Activated naive CD4-positive, alpha-beta T cell treated with anti-CD3 and anti-CD28 coated beads, Interleukin-2, amount 50 U/mL, for 16 hours (primary cell): ENCODE data around the gene MPEG1.
A peak's percentile ranks its signal among the peaks of the same experiment; 100 is the strongest.

Experiments used
- DNase-seq: peaks from one replicate; pipeline ENCODE4 v3.0.0-alpha.2; 2020

Gene MPEG1

DNA sequence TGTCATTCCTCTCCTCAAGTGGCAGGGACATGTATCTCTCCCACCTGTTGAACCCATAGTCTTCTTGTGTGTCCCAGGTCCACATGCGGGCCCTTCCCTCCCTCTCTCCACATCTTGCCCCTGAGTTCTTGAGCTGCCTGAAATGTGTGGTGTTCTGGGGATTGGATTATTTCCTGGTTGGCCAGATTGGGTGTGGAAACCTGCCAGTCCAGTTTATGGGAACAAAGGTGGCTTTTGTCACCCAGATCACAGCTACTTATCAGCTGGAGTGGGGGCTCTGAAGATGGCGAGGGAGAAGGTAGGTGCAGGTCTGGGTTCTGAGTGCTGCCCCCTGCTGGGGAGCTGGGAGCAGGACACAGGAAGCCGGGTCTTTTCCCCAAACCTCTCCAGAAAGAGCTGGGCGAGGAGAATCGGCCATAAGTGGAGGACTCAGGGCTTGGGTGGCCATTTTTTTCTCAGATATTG, 26.6 kb downstream of the MPEG1 start:
- DNase-seq = peak; percentile 53

DNA sequence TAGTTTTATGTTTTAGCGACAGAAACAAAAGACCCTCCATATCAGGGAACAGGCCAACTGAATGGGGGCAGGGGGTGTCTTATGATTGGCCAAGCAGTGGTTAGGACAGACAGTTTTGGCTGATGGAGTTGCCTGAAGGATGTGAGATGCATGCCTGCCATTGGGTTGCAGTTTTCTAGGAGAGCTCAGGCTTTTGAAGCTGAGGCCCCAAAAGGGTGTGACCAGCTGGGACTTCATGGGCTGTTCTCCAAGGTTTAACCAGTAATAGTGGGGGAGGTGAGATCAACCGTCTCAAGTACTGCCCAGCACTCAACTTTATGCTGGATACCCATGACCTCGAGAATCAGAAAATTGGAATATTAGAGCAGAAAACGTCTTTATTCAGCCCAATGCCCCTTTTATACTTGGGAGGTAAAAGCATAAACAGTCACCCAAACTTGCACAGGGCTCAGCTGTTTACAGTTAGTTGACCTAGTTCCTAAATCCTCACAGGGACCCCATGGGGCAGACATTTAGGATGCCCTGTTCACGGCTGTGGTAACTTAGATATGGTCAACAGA, 27.3 kb downstream of the MPEG1 start:
- DNase-seq = no peak

DNA sequence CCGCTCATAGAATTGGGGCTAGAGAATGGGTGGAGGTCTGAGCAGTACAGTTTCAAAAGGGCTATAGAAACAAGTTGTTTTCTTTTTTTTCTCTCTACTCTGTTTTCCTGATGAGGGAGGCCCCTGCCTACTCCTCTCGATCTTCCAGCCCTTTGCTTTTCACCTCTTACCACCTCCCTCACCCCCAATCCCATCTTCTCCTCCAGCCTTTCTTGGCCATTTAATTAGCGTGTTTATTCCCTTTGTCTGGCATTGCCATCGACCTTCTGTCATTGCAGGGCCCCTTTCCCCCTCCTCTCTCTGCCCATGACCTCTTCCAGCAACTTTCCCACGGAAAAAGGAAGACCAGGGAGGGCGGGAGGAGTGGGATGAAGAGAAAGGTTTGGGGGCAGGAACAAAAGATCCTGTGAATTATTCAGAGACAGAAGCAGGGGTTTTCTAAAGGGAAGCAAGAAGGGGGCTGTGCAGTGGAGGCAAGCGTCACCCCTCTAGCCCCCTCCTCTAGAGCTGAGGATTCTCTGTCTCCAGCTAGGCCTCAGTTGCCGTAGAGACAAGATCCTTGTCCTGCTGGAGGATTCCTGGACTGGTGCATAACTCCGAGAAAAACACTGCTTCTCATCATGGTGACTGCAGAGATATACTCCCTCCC, 27.9 kb downstream of the MPEG1 start:
- no peak for DNase-seq

DNA sequence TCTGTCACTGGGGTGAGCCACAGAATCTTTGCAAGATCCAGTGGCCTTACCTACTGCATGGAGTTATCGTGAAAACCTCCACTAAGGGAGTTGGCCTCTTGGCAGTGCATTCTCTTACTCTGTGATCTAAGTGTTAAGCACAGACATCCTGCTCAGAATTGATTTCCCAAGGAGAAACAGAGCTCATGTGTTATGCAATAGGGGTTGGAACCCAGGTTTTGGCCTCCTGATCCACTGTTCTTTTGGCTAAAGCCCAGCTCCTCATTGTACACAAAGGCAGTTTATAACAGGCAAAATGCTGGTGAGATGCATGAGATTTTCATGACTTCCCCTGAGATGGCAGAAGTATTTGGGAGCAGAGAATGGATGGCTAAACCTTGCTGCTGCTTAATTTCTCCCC, 29.0 kb downstream of the MPEG1 start:
- DNase-seq = no peak

DNA sequence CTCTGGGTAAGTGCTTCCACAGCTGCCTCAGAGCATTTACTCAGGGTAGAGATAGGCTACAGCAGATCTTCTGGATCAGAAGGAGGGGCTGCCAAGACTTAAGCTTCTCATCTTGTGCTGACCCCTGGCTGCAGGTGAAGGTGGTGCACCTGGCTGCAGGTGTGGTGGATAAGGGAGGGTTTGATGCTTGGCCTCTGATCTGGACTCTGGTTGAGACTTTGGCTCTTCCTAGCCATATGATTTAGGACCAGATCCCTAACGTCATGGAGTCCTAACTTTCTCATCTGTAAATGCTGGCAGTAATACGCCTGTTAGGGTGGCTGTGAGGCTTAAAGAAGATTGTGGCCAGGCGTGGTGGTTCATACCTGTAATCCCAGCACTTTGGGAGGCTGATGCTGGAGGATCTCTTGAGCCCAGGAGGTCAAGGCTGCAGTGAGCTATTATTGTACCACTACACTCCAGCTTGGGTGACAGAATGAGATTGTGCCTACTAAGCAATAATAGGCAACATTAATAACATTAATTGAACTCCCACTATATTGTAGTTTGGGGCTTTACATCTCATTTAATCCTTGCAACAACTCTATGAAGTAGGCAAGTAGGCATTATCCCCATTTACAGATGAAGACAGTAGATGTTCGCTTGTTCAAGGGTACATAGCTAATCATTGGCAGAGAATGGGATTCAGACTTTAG, 30.1 kb downstream of the MPEG1 start:
- no peak for DNase-seq

DNA sequence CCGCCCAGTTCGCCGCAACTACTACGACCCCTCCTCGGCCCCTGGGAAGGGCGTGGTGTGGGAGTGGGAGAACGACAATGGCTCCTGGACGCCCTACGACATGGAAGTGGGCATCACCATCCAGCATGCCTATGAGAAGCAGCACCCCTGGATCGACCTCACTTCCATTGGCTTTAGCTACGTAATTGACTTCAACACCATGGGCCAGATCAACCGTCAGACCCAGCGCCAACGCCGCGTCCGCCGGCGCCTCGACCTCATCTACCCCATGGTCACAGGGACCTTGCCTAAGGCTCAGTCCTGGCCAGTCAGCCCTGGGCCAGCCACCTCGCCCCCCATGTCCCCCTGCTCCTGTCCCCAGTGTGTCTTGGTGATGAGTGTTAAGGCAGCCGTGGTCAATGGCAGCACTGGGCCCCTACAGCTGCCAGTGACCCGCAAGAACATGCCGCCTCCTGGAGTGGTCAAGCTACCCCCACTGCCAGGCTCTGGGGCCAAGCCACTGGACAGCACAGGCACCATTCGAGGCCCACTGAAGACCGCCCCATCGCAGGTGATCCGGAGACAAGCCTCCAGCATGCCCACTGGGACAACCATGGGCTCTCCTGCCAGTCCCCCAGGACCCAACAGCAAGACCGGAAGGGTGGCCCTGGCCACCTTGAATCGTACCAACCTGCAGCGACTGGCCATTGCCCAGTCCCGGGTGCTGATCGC, 30.8 kb downstream of the MPEG1 start:
- no peak for DNase-seq

DNA sequence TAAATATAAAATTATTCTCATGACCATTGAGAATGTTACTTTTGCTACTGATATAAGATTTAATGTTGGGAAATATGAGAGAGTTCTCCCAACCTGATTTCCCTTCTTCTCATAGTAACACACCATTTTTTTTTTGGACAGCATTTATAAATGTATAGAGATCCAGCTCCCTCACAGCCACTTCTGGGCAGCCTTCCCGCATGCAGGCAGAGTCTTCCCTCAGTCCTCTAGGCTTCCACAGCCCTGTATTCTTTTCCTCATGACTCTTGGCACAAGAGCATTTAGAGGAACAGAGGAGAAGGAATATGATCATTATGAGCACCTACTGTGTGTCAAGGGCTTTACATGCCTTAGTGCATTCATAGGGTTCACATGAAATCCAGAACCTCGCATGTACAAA, 31.8 kb downstream of the MPEG1 start:
- no peak for DNase-seq

DNA sequence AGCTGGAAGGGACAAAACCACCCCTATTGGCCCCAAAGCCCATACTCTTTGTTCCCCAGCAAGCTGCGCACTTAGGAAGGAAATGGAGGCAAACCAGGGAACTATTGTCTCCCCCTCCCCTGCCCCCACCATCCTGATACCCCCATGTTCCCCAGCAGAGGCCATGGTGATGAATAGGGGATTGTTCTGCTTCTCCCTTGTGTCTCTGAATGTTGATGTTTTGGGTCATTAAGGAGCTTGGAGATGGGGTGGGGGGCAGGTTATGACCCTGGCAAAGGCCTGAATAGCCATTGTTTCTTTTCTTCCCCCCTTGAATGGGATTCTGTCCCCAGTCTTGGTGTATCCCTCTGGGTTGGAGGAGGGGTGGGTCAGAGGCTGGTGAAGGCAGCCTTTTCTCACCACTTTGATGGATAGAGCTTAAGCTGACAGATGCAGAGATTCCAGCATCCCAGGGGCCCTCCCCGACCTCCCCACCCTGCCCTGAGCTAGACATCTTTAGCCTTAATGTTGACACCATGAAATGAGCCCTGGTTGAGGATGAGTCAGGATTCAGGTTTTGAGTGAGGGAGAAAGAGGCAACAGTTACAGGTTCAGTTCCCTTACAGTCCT, 32.5 kb downstream of the MPEG1 start:
- no peak for DNase-seq

DNA sequence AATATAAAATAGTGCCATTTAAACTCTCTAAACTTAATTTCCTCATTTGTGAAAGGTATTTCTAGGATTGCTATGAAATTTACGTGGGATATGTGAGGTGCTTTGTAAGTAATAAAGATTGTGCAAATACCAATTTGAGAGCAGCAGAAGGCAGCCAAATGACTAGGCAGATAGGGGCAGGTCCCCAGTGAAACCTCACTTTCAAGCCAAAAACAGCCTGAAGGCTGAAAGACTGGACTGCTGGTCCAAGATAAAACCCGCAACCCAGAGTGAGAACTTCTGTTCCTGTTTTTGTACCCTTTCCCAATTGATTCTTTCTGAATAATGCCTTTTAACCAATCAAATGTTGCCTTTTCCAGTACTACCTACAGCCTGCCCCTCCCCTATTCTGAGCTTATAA, 33.6 kb downstream of the MPEG1 start:
- no peak for DNase-seq

DNA sequence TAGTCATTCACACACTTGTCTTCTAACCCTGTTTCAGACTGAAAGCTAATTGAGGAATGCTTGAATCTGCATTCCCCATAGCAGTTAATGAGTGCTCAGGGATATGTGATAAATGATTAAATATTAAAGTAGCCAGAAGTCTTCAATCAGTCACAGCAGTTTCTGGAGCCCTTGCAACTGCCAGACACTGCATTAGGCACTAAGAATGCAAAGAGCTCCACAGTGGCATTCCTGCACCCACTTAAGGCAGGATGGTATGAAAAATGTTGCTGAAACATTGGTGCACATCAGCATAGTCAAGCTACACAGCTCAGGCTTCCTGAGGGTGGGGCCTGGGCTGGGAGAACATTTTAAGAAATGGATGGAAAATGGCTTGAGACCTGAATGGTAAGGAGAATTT, 34.3 kb downstream of the MPEG1 start:
- DNase-seq = no peak

DNA sequence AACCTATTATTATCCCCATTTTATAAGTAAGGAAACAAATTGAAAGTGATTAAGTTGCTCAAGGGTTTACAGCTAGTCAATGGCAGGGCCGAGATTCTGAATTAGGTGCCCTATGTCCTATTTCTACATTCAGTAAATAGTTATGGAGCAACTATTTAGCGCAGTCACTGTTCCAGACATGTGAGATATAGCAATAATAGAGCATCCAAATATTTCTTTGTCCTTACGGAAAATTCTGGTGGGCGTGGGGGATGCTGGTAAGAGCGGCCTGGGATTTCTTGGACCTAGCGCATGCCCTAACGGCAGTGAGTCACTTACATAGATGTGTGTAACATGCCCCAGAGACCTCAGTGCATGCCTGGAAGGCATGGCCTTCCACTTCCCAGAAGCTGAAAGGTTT, 36.4 kb downstream of the MPEG1 start:
- DNase-seq = no peak

DNA sequence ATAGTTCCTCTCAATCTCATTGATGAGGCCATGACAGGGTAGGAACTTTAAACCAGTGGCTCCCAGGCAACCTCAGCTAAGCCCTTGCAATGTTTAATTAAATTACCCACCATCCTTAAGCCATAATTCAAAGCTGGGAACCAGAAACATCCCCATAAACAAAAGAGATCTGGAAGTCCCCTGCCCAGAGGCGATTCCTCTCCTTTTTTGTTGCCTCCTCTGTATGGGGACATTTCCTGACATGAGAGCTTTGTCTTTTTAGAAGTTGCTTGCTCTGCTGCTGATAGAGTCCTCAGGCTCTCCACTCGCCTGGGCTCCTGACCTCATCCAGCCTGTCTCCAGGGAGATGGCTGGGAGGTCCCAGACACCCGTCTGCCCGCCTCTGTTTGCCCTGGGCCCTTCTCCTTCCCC, 37.6 kb downstream of the MPEG1 start:
- no peak for DNase-seq

DNA sequence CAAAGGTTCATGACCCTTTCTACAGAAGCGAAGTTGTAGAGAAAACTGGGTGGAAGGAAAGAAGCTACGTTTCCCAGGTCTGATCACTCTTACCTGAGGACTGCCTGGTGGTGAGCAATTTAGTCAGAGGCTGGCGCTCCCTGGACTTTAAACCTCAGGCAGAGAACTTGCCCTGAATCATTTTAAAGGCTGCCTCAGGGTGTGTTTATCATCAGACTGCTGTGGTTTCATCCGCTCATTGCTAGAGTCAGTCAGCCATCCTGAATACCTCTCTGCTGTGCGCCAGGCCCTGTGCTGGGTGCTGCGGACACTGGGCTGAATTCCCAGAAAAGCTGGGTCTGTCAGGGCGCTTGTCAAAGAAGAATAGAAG, 38.1 kb downstream of the MPEG1 start:
- no peak for DNase-seq

DNA sequence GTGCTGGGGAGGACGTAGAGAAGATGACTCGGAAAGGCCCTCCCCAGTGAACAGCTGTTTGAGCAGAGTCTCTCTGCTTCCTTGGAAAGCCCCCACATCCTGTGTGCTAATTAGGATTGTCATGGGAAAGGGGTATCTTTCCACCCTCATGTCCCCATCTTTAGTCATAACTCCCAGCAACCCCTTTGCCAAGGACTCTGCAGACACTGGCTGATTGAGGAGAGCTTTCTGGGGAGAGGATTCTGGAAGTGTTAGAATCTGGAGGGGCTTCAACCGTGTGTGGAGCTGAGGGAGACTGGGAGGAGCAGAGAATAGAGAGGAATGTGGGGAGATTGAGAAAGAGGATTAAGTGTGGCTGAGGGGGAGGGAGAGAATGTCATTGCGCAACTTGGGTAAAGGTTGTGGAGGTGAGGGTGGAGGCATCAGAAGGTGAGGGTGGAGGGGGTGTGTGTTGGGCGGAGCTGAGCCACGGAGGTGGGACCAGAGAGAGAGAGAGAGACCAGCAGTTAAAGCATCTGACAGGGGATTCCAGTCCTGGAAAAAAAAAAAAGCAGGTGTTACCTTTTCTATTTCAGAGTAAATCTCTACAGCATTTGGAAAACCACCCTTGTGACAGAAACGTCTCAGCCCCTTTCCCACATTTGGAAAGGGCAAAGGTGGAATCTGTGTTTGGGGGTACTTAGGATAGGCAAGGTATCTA, 38.6 kb downstream of the MPEG1 start:
- no peak for DNase-seq

DNA sequence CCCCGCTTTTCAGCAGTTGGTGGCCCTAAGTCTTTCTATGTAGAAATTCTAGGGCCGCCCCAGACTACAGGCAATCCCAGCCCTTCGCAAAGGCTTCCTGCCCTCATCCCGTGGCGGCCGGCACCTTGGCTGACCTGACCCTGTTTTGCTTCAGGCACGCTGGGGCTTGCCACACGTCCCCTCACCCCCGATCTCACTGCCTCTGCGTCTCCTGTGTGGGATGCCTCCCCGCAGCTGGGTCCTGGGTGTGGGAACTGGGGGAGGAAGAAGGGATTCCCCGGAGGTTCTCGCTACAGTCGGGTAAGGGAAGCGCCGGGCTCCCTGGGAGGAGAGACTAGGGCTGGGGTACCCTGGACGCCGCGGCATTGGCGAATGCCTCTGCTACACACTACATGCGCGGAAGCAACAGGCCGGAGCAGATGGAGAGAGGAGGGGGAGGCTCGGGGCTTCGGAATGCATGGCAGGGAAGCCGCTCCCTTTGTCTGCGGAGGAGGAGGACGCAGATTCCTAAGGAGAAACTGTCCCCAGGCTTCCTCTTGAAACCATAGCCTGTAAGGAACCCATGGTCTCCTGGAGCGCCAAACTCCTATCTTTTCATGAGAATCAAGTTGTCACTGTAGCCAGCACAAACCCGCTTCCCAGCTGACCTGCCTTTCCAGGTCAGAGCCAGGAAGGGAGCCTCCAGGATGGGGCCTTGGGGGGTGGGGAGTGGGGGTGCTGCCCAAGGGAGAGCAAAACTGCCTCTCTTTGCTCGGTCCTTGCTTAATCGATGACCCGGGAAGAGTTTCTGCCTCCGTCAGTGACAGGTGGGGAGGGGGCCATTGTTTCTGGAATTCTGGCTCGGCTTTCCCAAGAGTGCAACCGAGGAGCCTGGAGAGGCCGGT, 39.4 kb downstream of the MPEG1 start:
- no peak for DNase-seq

DNA sequence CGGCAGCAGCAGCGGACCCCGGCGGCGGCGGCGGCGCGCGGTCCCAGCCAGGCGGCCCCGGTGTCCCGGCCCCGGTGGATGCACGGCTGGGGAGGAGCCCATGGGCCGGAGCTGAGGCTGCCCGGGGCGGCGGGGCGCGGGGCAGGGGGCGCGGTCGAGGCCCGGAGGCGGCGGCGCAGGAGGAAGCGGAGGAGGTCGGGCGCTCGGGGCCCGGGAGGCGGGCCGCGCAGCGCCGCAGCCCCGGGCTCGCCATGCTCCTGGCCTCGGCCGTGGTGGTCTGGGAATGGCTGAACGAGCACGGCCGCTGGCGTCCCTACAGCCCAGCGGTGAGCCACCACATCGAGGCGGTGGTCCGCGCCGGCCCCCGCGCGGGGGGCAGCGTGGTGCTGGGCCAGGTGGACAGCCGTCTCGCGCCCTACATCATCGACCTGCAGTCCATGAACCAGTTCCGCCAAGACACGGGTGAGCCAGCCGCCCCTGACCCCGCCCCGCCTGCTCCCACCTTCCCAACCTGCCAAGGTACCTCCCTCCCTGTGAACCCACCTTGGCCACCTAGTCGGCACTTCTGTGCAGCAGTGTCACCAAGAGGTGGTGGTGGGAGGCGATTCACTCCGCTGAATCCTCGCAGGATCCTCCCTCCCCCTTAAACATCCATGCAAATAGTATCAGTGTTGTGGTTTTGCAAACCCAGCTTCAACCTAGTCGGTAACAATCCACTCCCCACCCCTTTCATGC, 40.2 kb downstream of the MPEG1 start:
- DNase-seq = peak; percentile 33

DNA sequence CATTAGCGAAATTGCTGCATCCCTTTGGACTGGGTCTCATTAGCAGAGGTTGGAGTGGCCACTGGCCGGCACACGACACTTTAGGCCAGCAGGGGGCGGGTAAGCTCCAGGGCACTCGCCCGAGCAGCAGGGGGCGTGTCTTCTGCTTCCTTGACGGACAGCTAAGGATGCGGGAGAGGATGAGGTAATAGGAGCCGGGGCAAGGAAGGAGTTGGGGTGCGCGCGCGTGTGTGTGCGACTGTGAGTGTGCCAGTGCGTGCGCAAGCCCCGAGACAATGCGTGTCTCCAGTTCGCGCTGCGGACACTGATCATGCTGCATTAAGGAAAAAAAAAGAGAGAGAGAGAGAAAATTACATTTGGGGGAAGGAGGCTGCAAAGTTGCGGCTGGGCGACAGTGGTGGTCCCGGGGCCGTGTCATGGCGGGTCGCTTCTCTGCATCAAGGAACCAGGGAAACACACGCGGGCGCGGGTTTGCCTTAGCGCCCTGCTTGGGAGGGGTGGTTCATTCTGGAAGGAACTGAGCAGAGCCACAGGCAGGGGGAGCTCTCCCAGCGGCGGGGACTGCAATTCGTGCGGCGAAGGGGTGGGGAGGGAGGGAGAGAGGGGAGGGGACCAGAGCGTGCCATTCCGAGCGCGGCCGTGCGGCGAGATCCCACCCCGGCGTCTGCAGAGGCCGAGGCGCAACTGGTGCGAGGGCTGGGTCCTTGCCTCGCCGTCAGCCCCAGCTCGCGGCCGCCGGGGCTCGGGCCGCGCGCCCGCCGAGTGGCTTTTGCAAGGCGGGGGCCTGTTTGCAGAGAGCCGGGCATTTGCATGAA, 41.0 kb downstream of the MPEG1 start, which contains the start of gene DTX4:
TSS of gene DTX4 (plus strand) at position 625 of the 815 bp plus-strand sequence. CDS start 464 bp downstream, outside the sequence.
- peak; percentile 90 for DNase-seq

DNA sequence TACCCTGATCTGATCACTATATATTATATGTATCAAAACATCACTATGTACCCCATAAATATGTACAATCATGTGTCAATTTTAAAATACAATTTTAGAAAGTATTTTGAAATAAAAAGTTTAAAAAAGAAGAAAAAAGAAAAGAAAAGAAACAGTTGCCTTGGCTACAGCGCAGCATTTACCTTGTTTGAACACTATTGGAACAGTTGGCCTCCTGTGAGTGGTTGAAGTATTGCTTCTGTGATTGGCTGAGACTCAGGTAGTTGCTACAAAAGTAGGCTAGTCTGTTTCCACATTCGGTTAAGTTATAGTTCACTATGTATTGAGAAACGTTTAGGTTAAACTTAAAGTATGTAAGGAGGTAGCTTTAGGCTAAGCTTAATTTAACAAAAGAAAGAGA, 48.7 kb downstream of the MPEG1 start:
- no peak for DNase-seq
